GF-D8 (cell line): Measurements from ENCODE around the gene RNF8.
"Not testable (repeated sequence)": the region's sequence is repeated elsewhere in the genome, so short reads cannot be mapped to it uniquely, and the experiment has no call there.

Experiments used
- DNase-seq: peaks from one replicate; lab custom pipeline; 2025; lab: John Stamatoyannopoulos, UW

RNF8 gene

DNA sequence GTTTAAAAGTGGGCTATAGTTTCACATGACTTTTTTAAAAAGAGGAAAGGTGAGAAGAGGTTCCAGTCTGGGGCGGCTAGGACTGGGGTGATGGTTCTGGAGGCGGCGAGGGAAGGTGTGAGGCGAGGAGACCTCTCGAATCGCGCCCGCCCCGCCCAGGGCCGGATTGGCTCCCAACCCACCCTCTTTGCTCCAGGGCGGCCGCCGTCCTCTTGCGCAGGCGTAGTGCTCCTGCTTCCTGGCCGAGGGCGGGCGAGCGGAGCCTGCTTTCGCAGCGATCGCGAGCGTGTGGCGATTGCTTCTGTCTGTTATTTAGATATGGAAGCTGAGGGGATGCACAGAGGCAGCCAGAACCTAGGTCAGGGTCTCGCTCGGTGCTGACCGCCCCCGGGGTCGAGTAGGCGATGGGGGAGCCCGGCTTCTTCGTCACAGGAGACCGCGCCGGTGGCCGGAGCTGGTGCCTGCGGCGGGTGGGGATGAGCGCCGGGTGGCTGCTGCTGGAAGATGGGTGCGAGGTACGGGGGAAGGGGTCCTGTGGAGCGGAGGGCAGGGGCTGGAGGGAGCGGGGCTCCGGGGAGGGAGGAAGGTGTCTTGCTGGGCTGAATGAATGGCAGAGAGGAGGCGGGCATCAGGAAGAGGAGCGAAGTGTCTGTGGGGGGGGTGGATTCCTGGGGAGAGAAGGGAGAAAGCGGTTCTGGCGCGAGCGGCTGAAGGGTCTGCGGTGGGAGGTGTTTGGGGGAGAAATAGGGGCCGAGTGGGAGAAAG lies at the start of gene RNF8:
TSS of gene RNF8 (plus strand) at position 223 of the 765 bp plus-strand sequence. CDS start at position 405, 182 bp downstream.
- peak; percentile 71 for DNase-seq

- DNase-seq, result no peak
These were observed 49.0 kb upstream of the RNF8 start for GRCh38 chr6:37304766-37305165.

DNA sequence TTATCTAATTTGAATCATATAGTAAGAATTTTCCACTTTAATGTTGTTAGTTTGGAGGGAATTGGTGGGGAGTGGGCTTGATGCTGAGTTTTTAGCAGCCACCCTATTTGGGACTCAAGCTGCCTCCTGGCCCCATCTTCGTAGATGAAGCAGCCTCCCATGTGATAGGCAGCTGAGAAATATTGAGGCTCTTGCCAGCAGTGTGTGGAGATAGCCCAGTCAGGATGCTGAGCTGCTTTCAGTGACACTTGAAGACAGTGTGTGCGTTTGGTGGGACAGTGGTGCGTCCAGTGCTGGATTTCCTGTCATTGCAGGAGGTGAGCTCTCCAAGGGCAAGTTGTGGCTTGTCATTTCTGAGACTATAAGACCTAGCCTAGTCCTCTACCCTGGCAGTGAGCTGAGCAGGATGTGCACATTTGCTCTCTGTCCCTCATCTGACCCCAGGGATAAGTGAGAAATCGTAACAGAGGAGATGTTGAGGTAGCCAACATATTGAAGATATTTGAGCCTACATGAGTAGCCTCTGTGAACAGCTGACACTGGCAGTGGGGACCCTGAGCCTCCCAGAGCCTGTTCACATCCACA lies 47.9 kb upstream of the RNF8 start:
- no peak for DNase-seq

DNA sequence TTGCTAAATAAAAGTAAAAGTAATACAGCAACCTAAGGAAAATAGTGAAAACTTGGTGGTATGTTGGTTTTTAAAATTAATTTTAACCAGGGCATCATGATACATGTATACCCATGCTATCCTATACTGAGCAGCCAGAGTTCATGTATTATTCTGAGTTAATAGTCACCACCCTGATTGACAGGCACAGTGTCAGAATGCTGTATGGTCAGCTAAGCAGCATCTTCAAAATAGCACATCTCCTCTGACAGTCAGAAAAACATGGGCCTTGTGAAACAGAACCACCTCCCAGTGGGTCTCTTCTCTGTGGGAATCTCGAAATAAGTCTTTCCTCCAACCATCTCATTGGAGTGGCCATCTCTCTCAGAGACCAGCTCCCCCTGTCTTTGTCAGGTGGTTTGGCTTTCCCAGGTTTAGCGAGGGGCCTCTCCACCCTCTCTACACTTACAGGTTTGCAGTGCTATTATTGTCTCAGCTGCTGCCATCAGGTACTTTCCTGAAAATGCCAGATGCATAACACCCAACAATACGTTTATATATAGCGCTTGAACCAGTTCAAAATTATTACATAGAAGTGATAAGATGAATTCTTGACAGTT lies 47.1 kb upstream of the RNF8 start:
- DNase-seq, result no peak

DNA sequence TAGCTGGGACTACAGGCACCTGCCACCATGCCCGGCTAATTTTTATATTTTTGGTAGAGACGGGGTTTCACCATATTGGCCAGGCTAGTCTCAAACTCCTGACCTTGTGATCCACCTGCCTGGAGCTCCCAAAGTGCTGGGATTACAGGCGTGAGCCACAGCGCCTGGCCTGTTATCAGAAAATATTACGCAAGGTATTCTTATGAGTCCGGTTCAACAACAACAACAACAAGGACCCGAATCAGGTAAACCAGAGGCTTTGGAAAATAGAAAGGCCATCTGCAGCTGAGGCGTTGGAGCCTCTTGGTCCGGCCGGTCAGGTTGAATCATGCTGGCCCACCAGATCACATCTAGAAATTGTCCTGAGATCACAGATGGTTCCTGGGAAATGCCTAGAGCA lies 46.3 kb upstream of the RNF8 start:
- DNase-seq, result not testable (repeated sequence)

DNA sequence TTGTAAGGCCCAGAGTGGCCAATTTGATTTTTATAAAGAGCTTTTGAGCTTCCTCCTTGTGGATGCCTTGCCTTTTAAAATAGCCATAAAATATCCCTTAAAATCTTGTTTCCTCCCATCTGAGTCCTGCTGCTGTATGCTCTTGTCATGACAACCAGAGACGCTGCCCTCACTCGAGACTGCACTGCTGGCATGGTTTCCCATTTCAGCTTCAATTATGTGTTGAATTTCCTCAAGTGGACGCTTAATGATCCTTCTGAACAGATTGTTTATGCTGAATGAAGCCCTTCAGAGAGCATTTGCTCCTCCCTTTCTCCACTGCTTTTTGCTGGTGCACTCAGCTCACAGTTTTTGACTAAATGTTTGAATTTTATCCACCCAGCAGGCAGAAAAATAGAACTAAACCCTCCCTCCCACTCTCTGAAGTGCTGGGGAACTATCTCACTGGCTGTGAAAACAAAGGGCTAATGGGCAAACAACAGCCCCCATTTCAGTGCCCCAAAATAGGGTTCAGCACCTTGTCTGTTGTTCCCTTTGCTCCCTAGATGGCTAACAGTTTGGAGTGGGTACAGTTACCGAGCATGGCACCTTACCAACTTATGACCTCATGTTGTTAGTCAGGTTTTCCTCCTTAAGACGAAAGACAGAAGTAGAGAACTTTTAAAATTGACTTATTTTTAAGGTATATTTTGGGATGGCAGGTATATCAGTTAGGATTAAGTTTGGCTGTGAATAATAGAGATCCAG lies 45.5 kb upstream of the RNF8 start:
- DNase-seq, result no peak

GRCh38 chr6:37309046-37309445 lies 44.7 kb upstream of the RNF8 start:
- no peak for DNase-seq

GRCh38 chr6:37309692-37310091 lies 44.1 kb upstream of the RNF8 start:
- DNase-seq, result no peak

GRCh38 chr6:37310966-37311365 lies 42.8 kb upstream of the RNF8 start:
- DNase-seq, result no peak

GRCh38 chr6:37311741-37312473 lies 41.9 kb upstream of the RNF8 start:
- DNase-seq, result no peak

DNA sequence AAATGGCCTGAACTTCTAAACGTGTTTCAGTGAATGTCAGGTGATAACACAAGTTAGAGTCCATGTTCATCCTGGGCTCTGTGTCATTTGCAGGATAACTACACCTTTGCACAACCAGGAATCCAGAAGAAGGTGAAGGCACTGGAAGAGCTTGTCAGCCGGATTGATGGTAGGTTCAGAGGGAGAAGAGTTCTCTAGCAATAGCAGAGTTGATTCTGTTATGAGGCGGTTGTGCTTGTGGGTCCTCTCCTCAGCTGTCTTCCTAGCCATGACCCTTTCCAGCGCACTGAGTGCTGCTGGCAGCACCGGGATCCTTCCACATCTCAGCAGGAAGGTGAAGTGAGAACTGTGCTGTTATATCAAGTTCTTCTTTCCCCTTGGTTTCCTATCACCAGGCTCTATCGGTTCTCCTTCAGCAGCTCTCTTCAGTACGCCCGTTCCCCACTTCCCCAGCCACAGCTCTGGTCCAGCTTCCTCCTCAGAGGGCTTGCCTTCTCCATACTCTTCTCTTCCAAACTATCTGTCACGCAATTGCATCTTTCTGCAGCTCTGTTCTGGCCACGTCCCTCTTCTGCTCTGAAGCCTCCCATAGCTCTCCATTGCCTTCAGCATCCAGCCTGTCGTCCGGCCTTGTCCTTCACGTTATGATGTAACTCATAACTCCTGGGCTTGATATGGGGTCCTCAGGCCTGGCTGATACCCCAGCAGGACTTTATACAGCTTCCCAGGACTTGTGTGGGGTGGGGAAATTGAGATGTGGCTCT lies 39.9 kb upstream of the RNF8 start:
- DNase-seq, result no peak

DNA sequence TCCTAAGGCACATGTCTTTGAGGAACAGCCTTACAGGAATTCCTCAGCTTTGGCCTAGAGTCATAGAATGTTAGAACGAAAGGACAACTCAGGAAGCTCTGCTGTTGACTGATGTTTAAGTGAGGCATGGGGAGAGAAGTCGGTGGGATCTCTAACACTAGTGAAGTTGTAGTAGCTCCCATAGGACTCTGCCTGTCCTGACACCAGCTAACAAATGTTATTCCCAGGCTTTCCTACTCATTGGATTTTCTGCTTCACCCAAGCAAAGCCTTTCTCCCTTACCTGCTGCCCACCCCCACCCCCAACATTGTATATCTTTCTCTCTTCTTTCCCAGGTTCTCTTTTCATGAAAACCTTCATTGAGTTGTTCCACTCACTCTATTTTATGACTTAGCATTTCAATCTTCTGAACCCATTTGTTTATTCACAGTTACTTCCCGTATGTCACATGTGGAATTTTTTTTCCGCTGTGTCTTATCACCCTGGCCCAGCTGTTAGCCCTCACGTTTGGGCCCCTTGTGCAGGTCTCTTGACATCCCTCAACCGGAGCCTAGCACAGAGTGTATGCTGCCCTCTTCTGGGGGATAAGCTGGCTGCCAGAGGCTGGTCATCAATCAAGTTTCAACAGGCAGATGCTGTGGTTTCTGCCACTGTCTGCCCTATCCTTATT lies 39.2 kb upstream of the RNF8 start:
- peak; percentile 32 for DNase-seq

GRCh38 chr6:37315157-37315515 lies 38.6 kb upstream of the RNF8 start:
- DNase-seq, result no peak

GRCh38 chr6:37316071-37316470 lies 37.7 kb upstream of the RNF8 start:
- DNase-seq, result no peak

- DNase-seq, result no peak
These were observed 36.3 kb upstream of the RNF8 start for GRCh38 chr6:37317312-37318038.

DNA sequence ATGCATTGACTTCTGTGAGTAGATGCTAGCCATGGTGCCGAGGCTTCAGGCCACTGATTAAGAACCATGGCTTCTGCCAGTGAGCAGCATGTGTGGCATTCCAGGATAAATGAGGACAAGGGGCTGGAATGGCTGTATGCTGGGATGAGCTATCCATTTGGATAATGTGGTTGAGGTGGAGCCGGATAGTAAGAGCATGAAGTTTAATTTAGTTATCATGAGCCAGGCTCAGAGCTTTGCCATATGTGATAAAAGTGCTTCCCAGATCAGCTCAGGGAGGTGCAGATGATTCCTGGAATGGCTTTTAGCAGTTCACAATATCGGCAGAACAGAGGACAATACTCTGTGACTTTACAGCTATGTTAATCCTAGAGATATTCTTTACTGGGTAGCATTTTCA lies 34.6 kb upstream of the RNF8 start:
- DNase-seq, result no peak

- DNase-seq, result no peak
These were observed 33.8 kb upstream of the RNF8 start for GRCh38 chr6:37319856-37320480.

DNA sequence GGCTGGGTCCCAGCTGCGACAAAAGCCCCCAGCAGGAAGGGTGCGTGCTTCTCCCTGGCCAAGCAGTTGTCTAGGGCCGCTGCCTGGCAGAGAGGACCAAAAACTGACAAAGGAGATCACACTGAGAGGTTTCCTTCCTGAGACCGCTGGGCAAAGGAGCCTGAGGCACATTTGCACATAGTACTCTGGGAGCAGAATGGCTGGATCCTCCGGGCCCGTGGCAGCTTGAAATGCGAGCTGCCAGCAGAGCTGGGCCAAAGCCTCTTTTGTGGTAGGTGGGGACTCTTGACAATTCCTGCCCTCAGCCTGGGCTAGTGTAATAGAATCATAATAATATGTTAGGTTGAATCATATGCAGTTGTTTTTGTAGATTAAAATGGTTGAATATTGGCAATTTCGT lies 33.1 kb upstream of the RNF8 start:
- no peak for DNase-seq

DNA sequence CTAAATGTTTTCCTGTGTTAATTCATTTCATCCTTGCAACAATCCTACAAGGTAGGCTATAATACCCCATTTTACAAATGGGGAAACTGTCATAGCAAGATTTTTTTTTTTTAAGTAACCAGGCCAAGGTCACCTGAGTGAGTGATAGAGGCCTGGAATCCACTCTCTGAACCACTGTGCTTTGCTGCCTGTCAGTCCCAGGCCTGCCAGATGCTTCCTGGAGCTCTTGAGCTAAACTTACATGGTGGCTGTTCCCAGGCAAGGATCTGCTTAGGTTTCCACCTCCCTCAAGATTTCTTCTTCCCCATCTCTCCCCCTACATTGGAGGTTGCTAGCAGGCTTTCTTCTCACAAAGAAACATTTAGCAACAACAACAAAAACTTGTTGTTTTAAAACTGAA lies 32.7 kb upstream of the RNF8 start:
- no peak for DNase-seq
